ENCODE data around the gene ALDH1B1. TPM values are rescaled to one million over a fixed set of nuclear protein-coding genes. Genes with fewer than 3 reads are reported as not detected.

Gene ALDH1B1
- total and polyA plus RNA-seq, 10 of the 15 experiments (the other 5 are each of a cell fraction or from before 2014, with no cell fraction given), result 8.6 to 38.5 (median 30.9) TPM

DNA sequence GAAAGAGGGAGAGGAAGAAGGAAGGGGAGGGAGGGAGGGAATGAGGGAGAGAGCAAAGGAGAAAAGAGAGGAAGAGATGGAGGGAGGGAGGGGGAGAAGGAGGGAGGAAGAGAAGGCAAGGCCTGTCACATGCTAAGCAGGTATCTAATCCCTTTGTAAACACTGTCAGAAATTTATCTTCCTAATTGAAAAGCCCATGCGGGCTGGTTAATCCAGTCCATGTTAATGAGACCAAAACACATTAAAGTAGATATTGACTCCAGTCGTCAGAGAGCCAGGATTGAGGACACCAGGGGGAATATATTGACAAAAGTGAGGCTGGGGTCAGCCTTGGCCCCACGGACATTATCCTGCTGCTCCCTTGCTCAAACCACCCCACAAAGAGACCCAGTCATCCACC is 37.4 kb upstream of the ALDH1B1 start (continued):
- TF ChIP-seq ZNF687 (IDR thresholded peaks at IDR 0.05) (no peak), TCF7 (IDR thresholded peaks at IDR 0.05; ENCODE audit: borderline replicate concordance) (no peak), JUNB (IDR thresholded peaks at IDR 0.05) (no peak), PKNOX1 (IDR thresholded peaks at IDR 0.05) (no peak)

- ATAC-seq (no peak), DNase-seq (ENCODE audit: low read depth, low spot score) (no peak), FAIRE-seq (no peak)
- no peaks in the 10 kb centered on the region for H3K36me3 ChIP-seq (ENCODE audit: control insufficient read depth in 2 of 2, insufficient read depth in 2 of 2, low read length in 1 of 2)
- no peaks in the 10 kb centered on the region for H3K79me2 ChIP-seq (ENCODE audit: control insufficient read depth, insufficient read depth, low read length)
- intact Hi-C loops (cut with micrococcal nuclease; ENCODE audit: unreplicated experiment), result no loop called here
- H3K4me2 ChIP-seq (ENCODE audit: control insufficient read depth, insufficient read depth), result no peak overlapping the region
- no peaks in the 10 kb centered on the region for H3K27me3 ChIP-seq (replicated peaks in 1 of 2; ENCODE audit: control insufficient read depth in 2 of 2, insufficient read depth in 2 of 2, low read length in 1 of 2)
- CTCF ChIA-PET, result no interaction called here
- peaks cover 2% of the 10 kb centered on the region; the same call in 2 of the 3 replicates for H3K9me3 ChIP-seq (replicated peaks; ENCODE audit: control insufficient read depth, insufficient read depth, low read length)
- in situ Hi-C loops (cut with MboI), result no loop called here
- H3K27ac ChIP-seq (ENCODE audit: control insufficient read depth, insufficient read depth), result no peak overlapping the region
- 52% methylated on average over 3 of the region's 3 CpGs for WGBS (ENCODE audit: insufficient coverage, insufficient replicate concordance, low lambda C conversion rate, missing lambda C conversion rate)
- SMC1A ChIA-PET (ENCODE audit: uncharacterized antibody, unreplicated experiment), result interaction anchor here (3.8 kb wide), 1 partner anchor 268 kb away, joined by 19 read pairs; no protein-coding TSS in a partner anchor
- no peaks in the 10 kb centered on the region for H3K4me1 ChIP-seq (ENCODE audit: control insufficient read depth, insufficient read depth, low read length)
- RAD21 ChIA-PET (ENCODE audit: unreplicated experiment), result interaction anchor here (0.8 kb wide), 1 partner anchor 442 kb away, joined by 3 read pairs; no protein-coding TSS in a partner anchor
- H2AFZ ChIP-seq (ENCODE audit: control insufficient read depth, low read depth, low read length), result no peak overlapping the region
- H3K4me3 ChIP-seq, result no peak overlapping the region
- POLR2A ChIA-PET, result no interaction called here
- BruUV-seq (replicated peaks), result no TSS peak
- H4K20me1 ChIP-seq (ENCODE audit: control insufficient read depth, insufficient read depth), result no peaks in the 10 kb centered on the region
- H3K9ac ChIP-seq (ENCODE audit: control insufficient read depth, insufficient read depth, low read length), result no peak overlapping the region
- TF ChIP-seq ZZZ3 (IDR thresholded peaks at IDR 0.05; ENCODE audit: control insufficient read depth, insufficient read length, low read depth) (no peak), MEF2A (IDR thresholded peaks at IDR 0.05; ENCODE audit: insufficient read depth, low read depth, low read length) (no peak), ETV6 (conservative IDR thresholded peaks at IDR 0.05 in 1 of 2, IDR thresholded peaks at IDR 0.05 in 1 of 2; ENCODE audit: borderline replicate concordance in 1 of 2, low read depth in 1 of 2) (no peak), SMAD5 (IDR thresholded peaks at IDR 0.05; ENCODE audit: low read depth) (no peak), HDAC2 (IDR thresholded peaks at IDR 0.05) (no peak), BRCA1 (IDR thresholded peaks at IDR 0.05; ENCODE audit: low read depth, low read length) (no peak), SPI1 (IDR thresholded peaks at IDR 0.05; ENCODE audit: borderline replicate concordance, insufficient read depth, low read depth, low read length) (no peak)
- TF ChIP-seq, protein P1, sequence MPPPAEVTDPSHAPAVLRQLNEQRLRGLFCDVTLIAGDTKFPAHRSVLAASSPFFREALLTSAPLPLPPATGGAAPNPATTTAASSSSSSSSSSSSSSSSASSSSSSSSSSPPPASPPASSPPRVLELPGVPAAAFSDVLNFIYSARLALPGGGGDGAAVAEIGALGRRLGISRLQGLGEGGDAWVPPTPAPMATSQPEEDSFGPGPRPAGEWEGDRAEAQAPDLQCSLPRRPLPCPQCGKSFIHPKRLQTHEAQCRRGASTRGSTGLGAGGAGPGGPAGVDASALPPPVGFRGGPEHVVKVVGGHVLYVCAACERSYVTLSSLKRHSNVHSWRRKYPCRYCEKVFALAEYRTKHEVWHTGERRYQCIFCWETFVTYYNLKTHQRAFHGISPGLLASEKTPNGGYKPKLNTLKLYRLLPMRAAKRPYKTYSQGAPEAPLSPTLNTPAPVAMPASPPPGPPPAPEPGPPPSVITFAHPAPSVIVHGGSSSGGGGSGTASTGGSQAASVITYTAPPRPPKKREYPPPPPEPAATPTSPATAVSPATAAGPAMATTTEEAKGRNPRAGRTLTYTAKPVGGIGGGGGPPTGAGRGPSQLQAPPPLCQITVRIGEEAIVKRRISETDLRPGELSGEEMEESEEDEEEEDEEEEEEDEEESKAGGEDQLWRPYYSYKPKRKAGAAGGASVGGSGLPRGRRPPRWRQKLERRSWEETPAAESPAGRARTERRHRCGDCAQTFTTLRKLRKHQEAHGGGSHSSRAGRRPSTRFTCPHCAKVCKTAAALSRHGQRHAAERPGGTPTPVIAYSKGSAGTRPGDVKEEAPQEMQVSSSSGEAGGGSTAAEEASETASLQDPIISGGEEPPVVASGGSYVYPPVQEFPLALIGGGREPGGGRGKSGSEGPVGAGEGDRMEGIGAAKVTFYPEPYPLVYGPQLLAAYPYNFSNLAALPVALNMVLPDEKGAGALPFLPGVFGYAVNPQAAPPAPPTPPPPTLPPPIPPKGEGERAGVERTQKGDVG (CRISPR knock-in tag; IDR thresholded peaks at IDR 0.05), result no peak
These were observed 36.9 kb upstream of the ALDH1B1 start for GRCh38 chr9:38355517-38356120.
